Measurements from ENCODE around the gene CLEC2A. TPM values are rescaled to one million over a fixed set of nuclear protein-coding genes. Genes with fewer than 3 reads are reported as not detected.
"Not testable (repeated sequence)": the region's sequence is repeated elsewhere in the genome, so short reads cannot be mapped to it uniquely, and the experiment has no call there.

Gene CLEC2A
- total and polyA plus RNA-seq, 7 donors: not detected

DNA sequence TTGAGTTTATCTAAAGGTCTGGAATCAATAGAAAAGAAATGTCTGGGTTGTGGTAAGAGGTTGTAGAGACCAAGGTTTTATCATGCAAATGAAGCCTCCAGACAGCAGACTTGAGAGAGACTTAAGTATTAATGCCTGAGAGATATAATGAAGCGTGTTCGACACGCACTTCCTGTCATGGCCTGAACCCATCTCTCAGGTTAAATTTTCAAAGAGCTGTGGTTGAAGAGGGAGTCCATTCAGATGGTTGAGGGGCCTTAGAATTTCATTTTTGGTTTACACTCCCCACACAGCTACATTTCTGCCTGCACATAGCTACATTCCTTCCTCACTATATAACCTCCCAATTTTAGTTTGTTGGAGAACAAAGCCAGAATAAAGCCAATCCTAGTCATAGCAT is 28.9 kb upstream of the CLEC2A start:
- WGBS, 3 donors: 91 to 96% (median 93%) methylated on average over 3 of the region's 3 CpGs

DNA sequence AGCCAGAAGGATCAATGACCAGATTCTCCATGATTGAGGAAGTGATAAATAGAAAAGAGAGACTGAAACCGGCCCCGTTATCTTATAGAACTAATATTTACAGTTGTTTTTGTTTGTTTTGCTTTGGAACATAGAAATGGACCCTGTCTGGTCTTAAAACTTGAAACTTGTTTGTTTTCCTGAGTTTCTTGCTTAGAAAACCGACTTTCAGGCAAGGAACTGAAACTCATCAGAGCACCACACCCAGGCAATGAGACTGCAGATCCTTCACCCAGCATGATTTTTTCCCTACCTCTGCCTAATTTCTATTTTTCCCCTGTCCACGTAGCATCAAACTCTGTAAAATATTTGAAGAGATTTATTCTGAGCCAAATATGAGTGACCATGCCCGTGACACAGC is 28.4 kb upstream of the CLEC2A start:
- Histone ChIP-seq H3K27me3 (ENCODE audit: insufficient read depth in 3 of 3, low read length in 2 of 3) (no peaks in the 10 kb centered on the region), H3K27ac (no peak overlapping the region), H3K36me3 (ENCODE audit: insufficient read depth in 1 of 2, low read depth in 1 of 2) (no peaks in the 10 kb centered on the region), H3K9me3 (no peaks in the 10 kb centered on the region), H3K4me1 (no peaks in the 10 kb centered on the region), H3K4me3 (no peak overlapping the region)
- no peak for ATAC-seq
- no peak for DNase-seq
- TF ChIP-seq, protein P1, sequence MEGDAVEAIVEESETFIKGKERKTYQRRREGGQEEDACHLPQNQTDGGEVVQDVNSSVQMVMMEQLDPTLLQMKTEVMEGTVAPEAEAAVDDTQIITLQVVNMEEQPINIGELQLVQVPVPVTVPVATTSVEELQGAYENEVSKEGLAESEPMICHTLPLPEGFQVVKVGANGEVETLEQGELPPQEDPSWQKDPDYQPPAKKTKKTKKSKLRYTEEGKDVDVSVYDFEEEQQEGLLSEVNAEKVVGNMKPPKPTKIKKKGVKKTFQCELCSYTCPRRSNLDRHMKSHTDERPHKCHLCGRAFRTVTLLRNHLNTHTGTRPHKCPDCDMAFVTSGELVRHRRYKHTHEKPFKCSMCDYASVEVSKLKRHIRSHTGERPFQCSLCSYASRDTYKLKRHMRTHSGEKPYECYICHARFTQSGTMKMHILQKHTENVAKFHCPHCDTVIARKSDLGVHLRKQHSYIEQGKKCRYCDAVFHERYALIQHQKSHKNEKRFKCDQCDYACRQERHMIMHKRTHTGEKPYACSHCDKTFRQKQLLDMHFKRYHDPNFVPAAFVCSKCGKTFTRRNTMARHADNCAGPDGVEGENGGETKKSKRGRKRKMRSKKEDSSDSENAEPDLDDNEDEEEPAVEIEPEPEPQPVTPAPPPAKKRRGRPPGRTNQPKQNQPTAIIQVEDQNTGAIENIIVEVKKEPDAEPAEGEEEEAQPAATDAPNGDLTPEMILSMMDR (IDR thresholded peaks at IDR 0.05): no peak
- WGBS, 3 donors: 74 to 83% (median 81%) methylated on average over 5 of the region's 5 CpGs
- intact Hi-C loops (cut with DNase I): loop anchor here in 1 of 2 donors (5.0 kb wide), 1 partner anchor 1322 kb away; no protein-coding TSS in a partner anchor

More for the DNA sequence above, 28.9 kb upstream of the CLEC2A start:
- DNase-seq: no peak
- Histone ChIP-seq H3K9me3 (no peaks in the 10 kb centered on the region), H3K4me1 (no peaks in the 10 kb centered on the region), H3K27me3 (ENCODE audit: insufficient read depth in 3 of 3, low read length in 2 of 3) (no peaks in the 10 kb centered on the region), H3K36me3 (ENCODE audit: insufficient read depth in 1 of 2, low read depth in 1 of 2) (no peaks in the 10 kb centered on the region), H3K27ac (no peak overlapping the region), H3K4me3 (no peak overlapping the region)
- ATAC-seq: no peak
- TF ChIP-seq, protein P1 (IDR thresholded peaks at IDR 0.05): no peak
- intact Hi-C loops (cut with DNase I): loop anchor here in 1 of 2 donors (5.0 kb wide), 1 partner anchor 1321 kb away; no protein-coding TSS in a partner anchor

DNA sequence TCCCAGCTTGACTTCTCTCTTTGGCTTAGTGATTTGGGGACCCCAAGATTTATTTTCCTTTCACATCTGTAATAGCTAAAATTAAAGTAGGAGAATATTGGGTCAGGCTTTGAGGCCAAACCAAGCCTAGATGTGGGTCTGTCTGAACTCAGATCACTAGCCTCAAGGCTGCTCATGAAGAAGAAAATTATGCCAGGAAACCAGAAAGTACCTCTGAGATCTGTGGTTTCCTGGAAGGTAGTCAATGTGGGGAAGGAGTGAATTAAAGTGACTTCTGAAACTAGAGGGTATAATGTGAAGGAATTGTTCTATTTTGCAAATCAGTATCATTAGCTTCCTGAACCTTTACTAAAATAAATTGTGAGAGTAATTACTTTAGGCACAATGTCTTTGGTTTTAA is 25.7 kb upstream of the CLEC2A start:
- no peaks in the 10 kb centered on the region for H3K4me1 ChIP-seq
- intact Hi-C loops (cut with DNase I): no loop called here
- no peak for DNase-seq
- H3K36me3 ChIP-seq (ENCODE audit: insufficient read depth in 1 of 2, low read depth in 1 of 2): no peaks in the 10 kb centered on the region
- H3K27me3 ChIP-seq (ENCODE audit: insufficient read depth in 3 of 3, low read length in 2 of 3): no peaks in the 10 kb centered on the region
- no peak overlapping the region for H3K4me3 ChIP-seq
- H3K27ac ChIP-seq: no peak overlapping the region
- no peak for ATAC-seq
- no peaks in the 10 kb centered on the region for H3K9me3 ChIP-seq
- TF ChIP-seq, protein P1 (IDR thresholded peaks at IDR 0.05): no peak

DNA sequence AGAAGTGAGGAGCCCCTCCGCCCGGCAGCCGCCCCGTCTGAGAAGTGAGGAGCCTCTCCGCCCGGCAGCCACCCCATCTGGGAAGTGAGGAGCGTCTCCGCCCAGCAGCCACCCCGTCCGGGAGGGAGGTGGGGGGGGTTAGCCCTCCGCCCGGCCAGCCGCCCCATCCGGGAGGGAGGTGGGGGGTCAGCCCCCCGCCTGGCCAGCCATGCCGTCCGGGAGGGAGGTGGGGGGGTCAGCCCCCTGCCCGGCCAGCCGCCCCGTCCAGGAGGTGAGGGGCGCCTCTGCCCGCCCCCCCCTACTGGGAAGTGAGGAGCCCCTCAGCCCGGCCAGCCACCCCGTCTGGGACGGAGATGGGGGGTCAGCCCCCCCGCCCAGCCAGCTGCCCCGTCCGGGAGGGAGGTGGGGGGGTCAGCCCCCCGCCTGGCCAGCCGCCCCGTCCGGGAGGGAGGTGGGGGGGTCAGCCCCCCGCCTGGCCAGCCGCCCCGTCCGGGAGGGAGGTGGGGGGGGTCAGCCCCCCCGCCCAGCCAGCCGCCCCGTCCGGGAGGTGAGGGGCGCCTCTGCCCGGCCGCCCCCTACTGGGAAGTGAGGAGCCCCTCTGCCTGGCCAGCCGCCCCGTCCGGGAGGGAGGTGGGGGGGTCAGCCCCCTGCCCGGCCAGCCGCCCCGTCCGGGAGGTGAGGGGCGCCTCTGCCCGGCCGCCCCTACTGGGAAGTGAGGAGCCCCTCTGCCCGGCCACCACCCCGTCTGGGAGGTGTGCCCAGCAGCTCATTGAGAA is 21.0 kb upstream of the CLEC2A start:
- intact Hi-C loops (cut with DNase I); H3K27me3 ChIP-seq (ENCODE audit: insufficient read depth in 3 of 3, low read length in 2 of 3); H3K9me3 ChIP-seq; H3K4me1 ChIP-seq; H3K27ac ChIP-seq; DNase-seq; H3K4me3 ChIP-seq; ATAC-seq; H3K36me3 ChIP-seq (ENCODE audit: insufficient read depth in 1 of 2, low read depth in 1 of 2): not testable (repeated sequence)
- WGBS, 3 donors: 88% methylated on average over 21 of the region's 55 CpGs; no CpG with 5 or more reads in 2 of the 3 donors

DNA sequence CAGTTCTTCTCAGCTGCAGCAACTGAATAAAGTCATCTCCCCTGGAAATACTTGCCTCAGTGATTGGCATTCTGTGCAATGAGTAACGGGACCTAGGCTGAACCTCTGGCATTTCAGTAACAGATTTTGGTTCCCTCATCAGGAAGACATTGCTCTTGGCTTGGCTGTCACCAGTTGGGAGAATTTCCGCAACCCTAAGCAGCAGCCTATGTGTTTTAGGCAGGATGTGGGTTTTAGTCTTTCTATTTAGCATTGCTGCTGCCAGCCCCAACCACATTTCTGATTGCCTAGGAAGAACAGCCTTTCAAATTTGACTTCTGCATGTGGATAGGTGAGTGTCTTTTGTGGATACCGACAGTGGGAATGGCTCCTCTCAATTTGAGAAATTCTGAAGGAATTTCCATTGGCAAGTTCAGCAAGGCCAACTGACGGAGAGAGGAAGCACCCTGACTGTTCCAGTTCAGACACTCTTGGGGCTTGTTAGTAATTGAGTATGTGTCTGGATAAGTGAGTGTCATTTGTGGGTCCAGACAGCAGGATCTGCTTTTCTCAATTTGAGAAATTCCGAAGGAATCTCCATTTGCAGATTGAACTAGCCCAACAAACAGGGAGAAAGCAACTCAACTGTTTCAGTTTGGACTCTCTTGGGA is 19.0 kb upstream of the CLEC2A start:
- WGBS, 3 donors: 77 to 79% (median 77%) methylated on average over 5 of the region's 5 CpGs
- intact Hi-C loops (cut with DNase I): no loop called here
- DNase-seq (no peak), ATAC-seq (no peak)
- H3K9me3 ChIP-seq: no peaks in the 10 kb centered on the region
- H3K4me3 ChIP-seq: no peak overlapping the region
- no peaks in the 10 kb centered on the region for H3K4me1 ChIP-seq
- TF ChIP-seq, protein P1 (IDR thresholded peaks at IDR 0.05): no peak
- no peak overlapping the region for H3K27ac ChIP-seq
- H3K36me3 ChIP-seq (ENCODE audit: insufficient read depth in 1 of 2, low read depth in 1 of 2): no peaks in the 10 kb centered on the region
- no peaks in the 10 kb centered on the region for H3K27me3 ChIP-seq (ENCODE audit: insufficient read depth in 3 of 3, low read length in 2 of 3)
